SK-N-MC (cell line): Measurements from ENCODE around the gene SLC12A8.

ENCODE experiments used
- DNase-seq: peaks from one replicate; pipeline ENCODE4 v3.0.0-alpha.2; 2011; ENCODE audit warnings: low read depth, low spot score
- H3K27ac ChIP-seq: fragments of 200-600 bp; sonication (generic); 2 replicates; pipeline ENCODE4 v1.5.1; 2016; ENCODE audit warnings: mixed run types
- H3K36me3 ChIP-seq: fragments of 200-600 bp; sonication (generic); 2 replicates; pipeline ENCODE4 v1.6.1; 2017; ENCODE audit warnings: antibody characterized with exemption, low read length, mixed read lengths; ENCODE audit not compliant: insufficient read depth
- H3K4me3 ChIP-seq: fragments of 200-600 bp; sonication (generic); 2 replicates; pipeline ENCODE4 v1.5.1; 2016
- H3K9ac ChIP-seq: fragments of 200-600 bp; sonication (generic); 2 replicates; pipeline ENCODE4 v1.8.0; 2017; ENCODE audit warnings: mixed run types, mixed read lengths; ENCODE audit not compliant: insufficient read length
- H3K9me3 ChIP-seq: fragments of 200-600 bp; sonication (generic); 2 replicates; pipeline ENCODE4 v1.6.1; 2017; ENCODE audit warnings: low read depth, mild to moderate bottlenecking, antibody characterized with exemption, low read length, moderate library complexity, mixed read lengths
- EZH2 ChIP-seq: fragments of 200-600 bp; sonication (generic); IDR thresholded peaks from one replicate; pipeline ENCODE4 v1.6.1; 2017; ENCODE audit warnings: antibody characterized with exemption
- FOXP2 ChIP-seq: optimal IDR thresholded peaks from 2 replicates; pipeline ENCODE3; 2011; ENCODE audit warnings: mild to moderate bottlenecking, moderate library complexity; ENCODE audit not compliant: insufficient read depth; ENCODE audit errors: extremely low read length, control extremely low read depth
- POLR2AphosphoS5 ChIP-seq: IDR thresholded peaks from 2 replicates; pipeline ENCODE4 v1.6.1; 2012; ENCODE audit warnings: mild to moderate bottlenecking, low read depth, low read length, borderline replicate concordance

SLC12A8 gene

GRCh38 chr3:125069968-125070745, 142.4 kb downstream of the SLC12A8 start:
- H3K9me3 ChIP-seq, result no peaks in the 10 kb centered on the region
- H3K4me3 ChIP-seq, result no peak overlapping the region
- H3K27ac ChIP-seq, result no peak overlapping the region
- H3K36me3 ChIP-seq, result no peaks in the 10 kb centered on the region
- DNase-seq, result no peak
- H3K9ac ChIP-seq, result no peak overlapping the region
- TF ChIP-seq POLR2AphosphoS5 (no peak), EZH2 (no peak), FOXP2 (no peak)

- TF ChIP-seq EZH2 (no peak), POLR2AphosphoS5 (no peak), FOXP2 (no peak)
- H3K4me3 ChIP-seq, result no peak overlapping the region
- no peak overlapping the region for H3K9ac ChIP-seq
- H3K36me3 ChIP-seq, result no peaks in the 10 kb centered on the region
- H3K27ac ChIP-seq, result no peak overlapping the region
- DNase-seq, result no peak
- H3K9me3 ChIP-seq, result no peaks in the 10 kb centered on the region
Observed at GRCh38 chr3:125069452-125069851, 143.1 kb downstream of the SLC12A8 start.

- no peak overlapping the region for H3K4me3 ChIP-seq
- no peak overlapping the region for H3K9ac ChIP-seq
- DNase-seq, result no peak
- TF ChIP-seq EZH2, result no peak
- TF ChIP-seq FOXP2, result no peak
- no peaks in the 10 kb centered on the region for H3K36me3 ChIP-seq
- no peak overlapping the region for H3K27ac ChIP-seq
- H3K9me3 ChIP-seq, result no peaks in the 10 kb centered on the region
Observed at GRCh38 chr3:125068265-125068664, 144.3 kb downstream of the SLC12A8 start.

GRCh38 chr3:125067225-125067624, 145.3 kb downstream of the SLC12A8 start:
- no peak for TF ChIP-seq EZH2
- no peak for TF ChIP-seq FOXP2
- TF ChIP-seq POLR2AphosphoS5, result no peak
- no peak for DNase-seq
- H3K9ac ChIP-seq, result no peak overlapping the region
- no peaks in the 10 kb centered on the region for H3K36me3 ChIP-seq
- no peaks in the 10 kb centered on the region for H3K9me3 ChIP-seq
- no peak overlapping the region for H3K27ac ChIP-seq
- no peak overlapping the region for H3K4me3 ChIP-seq

GRCh38 chr3:125062904-125063618, 149.5 kb downstream of the SLC12A8 start:
- Histone ChIP-seq H3K27ac (no peak overlapping the region), H3K9ac (no peak overlapping the region), H3K4me3 (no peak overlapping the region), H3K9me3 (no peaks in the 10 kb centered on the region), H3K36me3 (no peaks in the 10 kb centered on the region)
- TF ChIP-seq FOXP2, result no peak
- TF ChIP-seq POLR2AphosphoS5, result no peak
- TF ChIP-seq EZH2, result no peak
- no peak for DNase-seq

GRCh38 chr3:125061646-125062045, 150.9 kb downstream of the SLC12A8 start:
- Histone ChIP-seq H3K9ac (no peak overlapping the region), H3K27ac (no peak overlapping the region), H3K9me3 (no peaks in the 10 kb centered on the region), H3K4me3 (no peak overlapping the region), H3K36me3 (no peaks in the 10 kb centered on the region)
- no peak for DNase-seq
- no peak for TF ChIP-seq POLR2AphosphoS5
- TF ChIP-seq FOXP2, result no peak
- TF ChIP-seq EZH2, result no peak

GRCh38 chr3:125061170-125061569, 151.4 kb downstream of the SLC12A8 start:
- no peak for TF ChIP-seq POLR2AphosphoS5
- TF ChIP-seq FOXP2, result no peak
- no peak for TF ChIP-seq EZH2
- no peak overlapping the region for H3K4me3 ChIP-seq
- H3K36me3 ChIP-seq, result no peaks in the 10 kb centered on the region
- H3K9me3 ChIP-seq, result no peaks in the 10 kb centered on the region
- H3K27ac ChIP-seq, result no peak overlapping the region
- no peak for DNase-seq
- H3K9ac ChIP-seq, result no peak overlapping the region

- Histone ChIP-seq H3K9me3 (no peaks in the 10 kb centered on the region), H3K9ac (no peak overlapping the region), H3K36me3 (no peaks in the 10 kb centered on the region), H3K4me3 (no peak overlapping the region), H3K27ac (no peak overlapping the region)
- TF ChIP-seq EZH2 (no peak), FOXP2 (no peak), POLR2AphosphoS5 (no peak)
- DNase-seq, result no peak
Observed at GRCh38 chr3:125059488-125060245, 152.9 kb downstream of the SLC12A8 start.
